ENCODE results near the gene DNAH10.

DNAH10 gene

DNA sequence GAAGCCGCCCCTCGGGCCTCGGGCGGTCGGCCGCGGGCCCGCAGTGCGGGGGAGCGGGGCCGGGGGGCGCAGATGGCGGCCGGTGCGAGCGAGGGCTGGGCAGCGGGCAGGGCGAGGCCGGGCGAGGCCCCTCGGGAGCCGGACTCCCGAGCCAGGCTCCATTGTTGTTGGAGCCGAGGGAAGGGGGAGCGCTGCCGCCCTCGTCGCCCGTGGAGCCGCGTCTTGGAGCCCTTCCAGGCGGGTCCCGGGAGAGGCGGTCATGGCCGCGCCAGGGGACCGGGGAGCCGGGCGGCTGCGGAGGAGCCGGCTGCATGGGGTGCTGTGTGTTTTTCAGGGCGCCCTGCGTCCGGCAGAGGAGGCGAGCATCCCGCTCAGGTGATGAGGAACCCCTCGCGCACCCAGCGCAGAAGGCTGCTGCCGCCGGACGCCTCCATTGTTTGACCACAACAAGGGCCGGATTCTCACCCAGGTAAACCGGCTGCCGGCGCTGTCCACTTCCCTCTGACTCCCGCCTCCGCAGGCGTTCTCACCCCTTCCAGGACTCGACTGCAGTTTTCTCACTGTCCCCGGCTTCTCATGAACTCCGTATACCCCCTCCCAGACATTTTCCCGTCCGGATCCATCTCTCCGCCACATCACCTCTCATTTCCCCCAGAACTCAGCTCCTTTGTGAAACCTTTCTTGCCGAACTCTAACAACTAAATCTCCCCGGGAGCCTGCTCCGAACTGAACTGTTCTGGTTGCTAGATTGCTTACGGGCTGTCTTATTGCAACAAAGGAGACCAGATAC, 211.6 kb downstream of the DNAH10 start:
- H3K9ac ChIP-seq (ENCODE audit: low read depth, low read length): peak overlapping the region; percentile 59; the same call in 1 of the 2 replicates
- peak overlapping the region; percentile 83 for H3K4me3 ChIP-seq (ENCODE audit: low read depth, low read length)
- peaks cover 11% of the 10 kb centered on the region for H3K4me1 ChIP-seq (ENCODE audit: control insufficient read depth, insufficient read depth, low read length)
- H3K27me3 ChIP-seq (ENCODE audit: control insufficient read depth, insufficient read depth, low read length): peaks cover 58% of the 10 kb centered on the region
- H3K9me3 ChIP-seq (ENCODE audit: control insufficient read depth, insufficient read depth, low read length): no peaks in the 10 kb centered on the region
- peak overlapping the region; percentile 63 for H3K27ac ChIP-seq (ENCODE audit: low read depth, low read length)
- peaks cover 4% of the 10 kb centered on the region; the same call in 1 of the 2 replicates for H3K36me3 ChIP-seq (ENCODE audit: control insufficient read depth, insufficient read depth, low read length)

DNA sequence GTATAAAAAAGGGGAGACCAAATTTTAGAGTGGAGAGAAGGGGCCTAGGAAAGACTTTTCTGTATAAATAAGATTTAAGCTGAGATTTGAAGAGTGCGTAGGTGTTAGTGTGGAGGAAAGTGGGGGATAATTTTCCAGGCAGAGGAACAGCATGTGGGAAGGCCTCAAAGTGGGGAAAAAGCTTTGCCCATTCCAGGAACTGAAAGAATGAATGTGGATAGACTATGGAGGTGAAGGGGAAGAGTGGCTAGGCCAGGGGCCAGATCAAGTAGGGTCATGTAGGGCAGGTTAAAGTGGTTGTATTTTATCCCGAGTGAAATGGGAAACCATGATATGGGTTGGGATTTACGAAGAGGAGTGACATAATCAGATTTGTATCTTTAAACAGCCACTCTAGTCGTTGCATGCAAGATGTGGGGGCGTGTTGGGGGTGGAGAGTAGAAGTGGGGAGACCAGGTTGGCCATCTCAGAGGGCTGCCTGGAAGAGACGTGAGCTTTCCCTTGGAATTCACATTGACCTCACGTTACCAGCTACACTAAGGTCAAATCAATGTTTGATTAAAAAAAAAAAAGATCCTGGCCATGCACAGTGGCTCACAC, 214.2 kb downstream of the DNAH10 start:
- Histone ChIP-seq H3K9ac (ENCODE audit: low read depth, low read length) (no peak overlapping the region), H3K36me3 (ENCODE audit: control insufficient read depth, insufficient read depth, low read length) (peaks cover 4% of the 10 kb centered on the region; the same call in 1 of the 2 replicates)

DNA sequence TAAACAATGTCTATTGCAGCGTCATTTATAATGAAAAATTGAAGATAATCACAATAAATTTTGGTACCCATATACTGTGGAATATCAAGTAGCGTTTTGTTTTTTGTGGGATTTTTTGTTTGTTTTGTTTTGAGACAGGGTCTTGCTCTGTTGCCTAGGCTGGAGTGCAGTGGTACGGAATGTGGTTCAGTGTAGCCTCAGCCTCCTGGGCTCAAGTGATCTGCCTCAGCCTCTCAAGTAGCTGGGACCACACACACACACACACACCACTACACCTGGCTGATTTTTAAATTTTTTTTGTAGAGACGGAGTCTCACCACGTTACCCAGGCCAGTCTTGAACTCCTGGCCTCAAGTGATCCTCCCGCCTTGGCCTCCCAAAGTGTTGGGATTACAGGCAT, 217.5 kb downstream of the DNAH10 start:
- Histone ChIP-seq H3K4me1 (ENCODE audit: control insufficient read depth, insufficient read depth, low read length) (peaks cover 3% of the 10 kb centered on the region), H3K4me3 (ENCODE audit: low read depth, low read length) (no peak overlapping the region), H3K9me3 (ENCODE audit: control insufficient read depth, insufficient read depth, low read length) (no peaks in the 10 kb centered on the region), H3K36me3 (ENCODE audit: control insufficient read depth, insufficient read depth, low read length) (peaks cover 4% of the 10 kb centered on the region; the same call in 1 of the 2 replicates), H3K27me3 (ENCODE audit: control insufficient read depth, insufficient read depth, low read length) (peaks cover 20% of the 10 kb centered on the region), H3K9ac (ENCODE audit: low read depth, low read length) (no peak overlapping the region), H3K27ac (ENCODE audit: low read depth, low read length) (no peak overlapping the region)

More for the DNA sequence above, 214.2 kb downstream of the DNAH10 start:
- Histone ChIP-seq H3K27me3 (ENCODE audit: control insufficient read depth, insufficient read depth, low read length) (peaks cover 32% of the 10 kb centered on the region), H3K4me1 (ENCODE audit: control insufficient read depth, insufficient read depth, low read length) (peaks cover 7% of the 10 kb centered on the region), H3K9me3 (ENCODE audit: control insufficient read depth, insufficient read depth, low read length) (no peaks in the 10 kb centered on the region), H3K27ac (ENCODE audit: low read depth, low read length) (no peak overlapping the region), H3K4me3 (ENCODE audit: low read depth, low read length) (no peak overlapping the region)

DNA sequence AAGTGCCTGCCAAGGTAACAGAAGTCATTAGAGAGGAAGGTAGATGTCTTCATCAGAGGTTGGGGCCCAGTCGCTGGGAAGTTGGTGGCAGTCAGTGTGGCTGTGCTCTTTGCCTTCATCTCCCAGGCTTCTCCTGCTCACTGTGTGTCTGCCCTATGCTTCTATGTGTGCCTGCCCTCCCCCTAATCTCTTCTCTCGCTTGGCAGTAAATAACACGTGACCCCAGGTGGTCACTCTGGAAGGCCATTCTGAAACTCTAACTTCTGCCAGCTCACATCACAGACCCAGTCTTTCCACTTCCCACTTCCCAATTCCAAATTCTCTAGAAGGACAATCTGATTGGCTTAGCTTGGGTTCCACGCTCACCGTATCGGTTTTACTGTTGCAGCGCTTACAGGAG, 220.2 kb downstream of the DNAH10 start:
- Histone ChIP-seq H3K9me3 (ENCODE audit: control insufficient read depth, insufficient read depth, low read length) (no peaks in the 10 kb centered on the region), H3K27ac (ENCODE audit: low read depth, low read length) (no peak overlapping the region), H3K4me3 (ENCODE audit: low read depth, low read length) (no peak overlapping the region), H3K9ac (ENCODE audit: low read depth, low read length) (no peak overlapping the region), H3K36me3 (ENCODE audit: control insufficient read depth, insufficient read depth, low read length) (no peaks in the 10 kb centered on the region; the same call in 1 of the 2 replicates), H3K27me3 (ENCODE audit: control insufficient read depth, insufficient read depth, low read length) (no peaks in the 10 kb centered on the region), H3K4me1 (ENCODE audit: control insufficient read depth, insufficient read depth, low read length) (no peaks in the 10 kb centered on the region)

DNA sequence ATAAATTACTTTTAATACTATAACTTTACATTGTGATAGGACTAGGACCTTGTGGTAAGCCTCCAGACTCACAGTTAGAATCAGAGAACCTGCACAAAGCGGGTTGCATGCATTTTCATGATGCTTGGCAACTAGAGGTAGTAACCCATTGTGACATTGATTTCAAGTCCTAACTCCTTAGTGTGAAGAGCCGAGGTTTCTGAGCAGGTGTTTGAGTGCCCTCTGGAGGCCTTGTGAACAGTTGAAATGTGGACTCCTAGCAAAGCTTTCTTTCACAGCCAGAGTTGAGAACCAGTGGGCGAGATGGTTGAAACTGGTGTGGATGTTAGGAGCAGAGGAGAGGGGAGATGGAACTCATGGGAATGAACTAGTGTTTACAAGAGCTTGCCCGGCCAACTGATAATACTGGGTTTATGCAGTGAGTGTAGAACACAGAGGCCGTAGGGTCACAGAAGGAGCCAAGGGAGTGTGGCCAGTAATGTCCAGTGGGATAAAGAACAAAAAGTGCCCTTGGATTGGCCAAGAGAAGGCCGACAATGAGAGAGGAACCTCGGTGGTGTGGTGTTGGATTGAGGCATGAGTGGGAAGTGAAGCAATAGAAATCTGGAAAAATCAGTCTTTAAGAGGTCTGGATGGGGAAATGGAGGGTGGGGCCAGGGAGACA, 221.9 kb downstream of the DNAH10 start:
- Histone ChIP-seq H3K9ac (ENCODE audit: low read depth, low read length) (no peak overlapping the region), H3K36me3 (ENCODE audit: control insufficient read depth, insufficient read depth, low read length) (0 out of 2 replicates have a peak, but pooled peaks cover 11% of the 10 kb centered on the region), H3K4me3 (ENCODE audit: low read depth, low read length) (no peak overlapping the region), H3K9me3 (ENCODE audit: control insufficient read depth, insufficient read depth, low read length) (no peaks in the 10 kb centered on the region), H3K27ac (ENCODE audit: low read depth, low read length) (no peak overlapping the region), H3K27me3 (ENCODE audit: control insufficient read depth, insufficient read depth, low read length) (no peaks in the 10 kb centered on the region), H3K4me1 (ENCODE audit: control insufficient read depth, insufficient read depth, low read length) (no peaks in the 10 kb centered on the region)

DNA sequence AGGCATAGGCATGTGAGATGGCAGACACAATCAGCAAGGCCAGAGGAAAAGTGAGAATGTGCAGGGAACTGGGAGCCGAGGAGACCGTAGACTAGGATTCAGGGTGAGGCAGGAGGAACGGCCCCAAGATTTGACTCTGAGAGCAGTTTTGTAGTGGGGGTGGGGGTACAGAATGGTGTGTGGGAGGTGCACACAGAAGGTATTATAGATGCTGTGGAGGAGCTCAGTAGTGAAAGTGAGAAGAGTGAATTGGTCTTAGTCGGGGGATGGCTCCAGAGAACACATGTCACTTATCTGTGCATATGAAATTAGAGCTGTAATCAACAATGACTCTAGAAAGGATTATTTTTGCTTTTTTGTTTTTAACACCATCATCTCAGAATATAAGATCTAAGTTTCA, 222.8 kb downstream of the DNAH10 start:
- Histone ChIP-seq H3K4me3 (ENCODE audit: low read depth, low read length) (no peak overlapping the region), H3K9ac (ENCODE audit: low read depth, low read length) (no peak overlapping the region)

More for the DNA sequence above, 222.8 kb downstream of the DNAH10 start:
- no peaks in the 10 kb centered on the region for H3K27me3 ChIP-seq (ENCODE audit: control insufficient read depth, insufficient read depth, low read length)
- H3K36me3 ChIP-seq (ENCODE audit: control insufficient read depth, insufficient read depth, low read length): 0 out of 2 replicates have a peak, but pooled peaks cover 12% of the 10 kb centered on the region
- no peaks in the 10 kb centered on the region for H3K4me1 ChIP-seq (ENCODE audit: control insufficient read depth, insufficient read depth, low read length)
- H3K9me3 ChIP-seq (ENCODE audit: control insufficient read depth, insufficient read depth, low read length): no peaks in the 10 kb centered on the region
- H3K27ac ChIP-seq (ENCODE audit: low read depth, low read length): no peak overlapping the region
